B cell (primary cell): ENCODE results near the gene HOXD4.

Experiments used
- EZH2 ChIP-seq: IDR thresholded peaks from 2 replicates; pipeline ENCODE4 v1.6.1; 2012; ENCODE audit warnings: borderline replicate concordance, low read depth, mild to moderate bottlenecking, moderate library complexity, low read length; ENCODE audit not compliant: insufficient read depth, poor library complexity, severe bottlenecking
- TF ChIP-seq, protein P1 (sequence below): fragments of 200-600 bp; IDR thresholded peaks from one replicate; pipeline ENCODE4 v1.8.0; 2022; ENCODE audit warnings: antibody characterized with exemption, mild to moderate bottlenecking

DNA sequence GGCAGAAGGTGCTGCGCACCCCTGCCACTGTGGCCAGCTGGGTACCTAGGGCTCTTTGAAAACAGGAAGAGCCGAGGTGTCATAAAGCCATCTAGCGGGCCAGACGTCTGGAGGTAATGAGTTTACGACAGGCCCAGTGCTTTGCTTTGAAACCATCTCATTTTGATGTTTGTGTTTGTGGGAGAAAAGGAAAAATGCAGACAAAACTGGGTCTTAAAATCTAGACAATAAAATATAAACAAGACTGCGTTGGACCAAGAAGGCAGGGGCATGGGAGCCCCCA lies 25.6 kb upstream of the HOXD4 start:
- no peak for TF ChIP-seq EZH2
- TF ChIP-seq, protein P1, sequence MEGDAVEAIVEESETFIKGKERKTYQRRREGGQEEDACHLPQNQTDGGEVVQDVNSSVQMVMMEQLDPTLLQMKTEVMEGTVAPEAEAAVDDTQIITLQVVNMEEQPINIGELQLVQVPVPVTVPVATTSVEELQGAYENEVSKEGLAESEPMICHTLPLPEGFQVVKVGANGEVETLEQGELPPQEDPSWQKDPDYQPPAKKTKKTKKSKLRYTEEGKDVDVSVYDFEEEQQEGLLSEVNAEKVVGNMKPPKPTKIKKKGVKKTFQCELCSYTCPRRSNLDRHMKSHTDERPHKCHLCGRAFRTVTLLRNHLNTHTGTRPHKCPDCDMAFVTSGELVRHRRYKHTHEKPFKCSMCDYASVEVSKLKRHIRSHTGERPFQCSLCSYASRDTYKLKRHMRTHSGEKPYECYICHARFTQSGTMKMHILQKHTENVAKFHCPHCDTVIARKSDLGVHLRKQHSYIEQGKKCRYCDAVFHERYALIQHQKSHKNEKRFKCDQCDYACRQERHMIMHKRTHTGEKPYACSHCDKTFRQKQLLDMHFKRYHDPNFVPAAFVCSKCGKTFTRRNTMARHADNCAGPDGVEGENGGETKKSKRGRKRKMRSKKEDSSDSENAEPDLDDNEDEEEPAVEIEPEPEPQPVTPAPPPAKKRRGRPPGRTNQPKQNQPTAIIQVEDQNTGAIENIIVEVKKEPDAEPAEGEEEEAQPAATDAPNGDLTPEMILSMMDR: no peak
